Thyroid gland (tissue), 4 donors: ENCODE results near the gene PDS5B. TPM values are rescaled to one million over a fixed set of nuclear protein-coding genes. Genes with fewer than 3 reads are reported as not detected.
A peak's percentile ranks its signal among the peaks of the same experiment; 100 is the strongest.

Experiments
- DNase-seq, 2 donors: peaks; one replicate each; pipeline ENCODE4 v3.0.0-alpha.2; 2019
- H3K27ac ChIP-seq, 3 donors: fragments of 200-600 bp; sonication (generic); 1 replicate in 2 of 3; 2 replicates in 1 of 3; pipeline ENCODE4 v1.5.1; 2016 to 2019; ENCODE audit warnings: mild to moderate bottlenecking in 1 of 3, moderate library complexity in 1 of 3
- H3K27me3 ChIP-seq: fragments of 200-600 bp; sonication (generic); one replicate; pipeline ENCODE4 v1.5.1; 2019
- H3K36me3 ChIP-seq, 2 donors: fragments of 200-600 bp; sonication (generic); one replicate each; pipeline ENCODE4 v1.5.1; 2016 to 2019
- H3K4me1 ChIP-seq, 2 donors: fragments of 200-600 bp; sonication (generic); one replicate each; pipeline ENCODE4 v1.5.1; 2017 to 2019
- H3K4me3 ChIP-seq, 3 donors: fragments of 200-600 bp; sonication (generic); replicated peaks in 1 of 3; 1 replicate in 2 of 3; 2 replicates in 1 of 3; pipeline ENCODE4 v1.5.1; 2016; ENCODE audit warnings: mild to moderate bottlenecking in 1 of 3
- H3K9me3 ChIP-seq: fragments of 200-600 bp; sonication (generic); one replicate; pipeline ENCODE4 v1.5.1; 2017
- POLR2A ChIP-seq, 2 donors: fragments of 450-650 bp; IDR thresholded peaks; one replicate each; pipeline ENCODE4 v1.6.1; 2017; ENCODE audit warnings: antibody characterized with exemption in 2 of 2, mild to moderate bottlenecking in 2 of 2, moderate library complexity in 1 of 2
- WGBS, 2 donors: methylation state at CpG; one replicate each; pipeline ENCODE4 v1.1.5; 2017; 5-methylcytosine and 5-hydroxymethylcytosine counted together
- intact Hi-C: fragments of 100-400 bp; cut with DNase I; formaldehyde crosslinking; loops from one replicate; pipeline ENCODE4 v1.15.1; 2023
- total RNA-seq, 4 donors: library from RNA; depleted of rRNA; stranded (reverse); fragments of >200 nt; gene quantifications; one replicate each; pipeline ENCODE4 v1.2.3, GENCODE V29; 2016
- TF ChIP-seq, protein P1 (sequence below), 6 experiments: fragments of 200-600 bp in 3 of 6; fragments of 450-650 bp in 3 of 6; sonication (generic) in 3 of 6; IDR thresholded peaks; one replicate each; pipeline ENCODE4 v1.5.1; 2016 to 2019; ENCODE audit warnings: antibody characterized with exemption in 6 of 6, mild to moderate bottlenecking in 2 of 6, inconsistent platforms in 1 of 6, moderate library complexity in 1 of 6

PDS5B gene, protein sequence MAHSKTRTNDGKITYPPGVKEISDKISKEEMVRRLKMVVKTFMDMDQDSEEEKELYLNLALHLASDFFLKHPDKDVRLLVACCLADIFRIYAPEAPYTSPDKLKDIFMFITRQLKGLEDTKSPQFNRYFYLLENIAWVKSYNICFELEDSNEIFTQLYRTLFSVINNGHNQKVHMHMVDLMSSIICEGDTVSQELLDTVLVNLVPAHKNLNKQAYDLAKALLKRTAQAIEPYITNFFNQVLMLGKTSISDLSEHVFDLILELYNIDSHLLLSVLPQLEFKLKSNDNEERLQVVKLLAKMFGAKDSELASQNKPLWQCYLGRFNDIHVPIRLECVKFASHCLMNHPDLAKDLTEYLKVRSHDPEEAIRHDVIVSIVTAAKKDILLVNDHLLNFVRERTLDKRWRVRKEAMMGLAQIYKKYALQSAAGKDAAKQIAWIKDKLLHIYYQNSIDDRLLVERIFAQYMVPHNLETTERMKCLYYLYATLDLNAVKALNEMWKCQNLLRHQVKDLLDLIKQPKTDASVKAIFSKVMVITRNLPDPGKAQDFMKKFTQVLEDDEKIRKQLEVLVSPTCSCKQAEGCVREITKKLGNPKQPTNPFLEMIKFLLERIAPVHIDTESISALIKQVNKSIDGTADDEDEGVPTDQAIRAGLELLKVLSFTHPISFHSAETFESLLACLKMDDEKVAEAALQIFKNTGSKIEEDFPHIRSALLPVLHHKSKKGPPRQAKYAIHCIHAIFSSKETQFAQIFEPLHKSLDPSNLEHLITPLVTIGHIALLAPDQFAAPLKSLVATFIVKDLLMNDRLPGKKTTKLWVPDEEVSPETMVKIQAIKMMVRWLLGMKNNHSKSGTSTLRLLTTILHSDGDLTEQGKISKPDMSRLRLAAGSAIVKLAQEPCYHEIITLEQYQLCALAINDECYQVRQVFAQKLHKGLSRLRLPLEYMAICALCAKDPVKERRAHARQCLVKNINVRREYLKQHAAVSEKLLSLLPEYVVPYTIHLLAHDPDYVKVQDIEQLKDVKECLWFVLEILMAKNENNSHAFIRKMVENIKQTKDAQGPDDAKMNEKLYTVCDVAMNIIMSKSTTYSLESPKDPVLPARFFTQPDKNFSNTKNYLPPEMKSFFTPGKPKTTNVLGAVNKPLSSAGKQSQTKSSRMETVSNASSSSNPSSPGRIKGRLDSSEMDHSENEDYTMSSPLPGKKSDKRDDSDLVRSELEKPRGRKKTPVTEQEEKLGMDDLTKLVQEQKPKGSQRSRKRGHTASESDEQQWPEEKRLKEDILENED (N-terminal part only)
- total RNA-seq, result 10 to 100 TPM; 47.9 to 55.1 (median 49.3) TPM

DNA sequence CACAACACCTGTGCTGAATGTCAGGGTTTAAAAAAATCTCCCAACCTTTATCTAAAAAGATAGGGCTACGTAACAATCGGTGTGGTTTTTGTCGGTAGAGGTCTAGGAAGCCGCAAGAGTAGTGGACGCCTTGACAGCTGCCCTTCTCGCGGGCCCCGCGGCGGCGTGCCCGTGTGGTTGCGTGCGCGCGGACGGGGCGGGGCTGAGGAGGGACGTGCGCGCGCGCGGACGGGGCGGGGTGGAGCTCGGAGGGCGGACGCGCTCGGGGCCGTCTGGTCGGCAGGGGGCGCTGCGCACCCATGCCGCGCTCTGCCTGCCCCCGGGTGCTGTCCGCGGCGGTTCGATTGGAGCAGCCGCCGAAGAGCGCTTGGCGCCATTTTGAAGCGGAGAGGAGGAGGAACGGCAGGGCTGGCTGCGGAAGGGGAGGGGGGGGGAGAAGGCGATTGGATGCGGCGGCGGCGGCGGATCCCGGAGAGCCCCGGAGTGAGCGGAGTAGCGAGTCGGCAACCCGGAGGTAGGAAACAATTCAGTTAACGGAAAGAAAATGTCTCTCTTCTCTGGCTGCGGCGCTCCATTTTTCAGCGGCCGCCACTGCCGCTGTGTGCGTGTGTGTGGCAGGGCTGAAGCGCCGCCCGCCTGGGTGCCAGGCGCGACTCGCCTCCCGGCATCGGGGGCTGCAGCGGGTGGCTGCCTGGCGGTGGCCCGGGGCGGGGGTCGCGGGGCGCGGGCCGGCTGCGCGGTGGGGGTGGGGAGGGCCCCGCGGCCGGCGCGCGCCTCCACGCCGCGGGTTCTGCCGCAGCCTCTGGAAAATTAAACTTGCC, at the start of gene PDS5B:
Gene PDS5B (plus strand): TSS at position 373 of the 821 bp plus-strand sequence. CDS start 62,321 bp downstream, outside the sequence.
- DNase-seq, result peak; percentile 93 to 94
- peak within 1 kb of the TSS; percentile 48 to 76 (median 72) for H3K4me3 ChIP-seq
- peak in 1 of 2 donors; percentile 77 for TF ChIP-seq POLR2A (IDR thresholded peaks at IDR 0.05)
- TF ChIP-seq, protein P1, sequence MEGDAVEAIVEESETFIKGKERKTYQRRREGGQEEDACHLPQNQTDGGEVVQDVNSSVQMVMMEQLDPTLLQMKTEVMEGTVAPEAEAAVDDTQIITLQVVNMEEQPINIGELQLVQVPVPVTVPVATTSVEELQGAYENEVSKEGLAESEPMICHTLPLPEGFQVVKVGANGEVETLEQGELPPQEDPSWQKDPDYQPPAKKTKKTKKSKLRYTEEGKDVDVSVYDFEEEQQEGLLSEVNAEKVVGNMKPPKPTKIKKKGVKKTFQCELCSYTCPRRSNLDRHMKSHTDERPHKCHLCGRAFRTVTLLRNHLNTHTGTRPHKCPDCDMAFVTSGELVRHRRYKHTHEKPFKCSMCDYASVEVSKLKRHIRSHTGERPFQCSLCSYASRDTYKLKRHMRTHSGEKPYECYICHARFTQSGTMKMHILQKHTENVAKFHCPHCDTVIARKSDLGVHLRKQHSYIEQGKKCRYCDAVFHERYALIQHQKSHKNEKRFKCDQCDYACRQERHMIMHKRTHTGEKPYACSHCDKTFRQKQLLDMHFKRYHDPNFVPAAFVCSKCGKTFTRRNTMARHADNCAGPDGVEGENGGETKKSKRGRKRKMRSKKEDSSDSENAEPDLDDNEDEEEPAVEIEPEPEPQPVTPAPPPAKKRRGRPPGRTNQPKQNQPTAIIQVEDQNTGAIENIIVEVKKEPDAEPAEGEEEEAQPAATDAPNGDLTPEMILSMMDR (IDR thresholded peaks at IDR 0.05), result peak; percentile 44 to 99 (median 94)
- H3K9me3 ChIP-seq, result no peaks in the 10 kb centered on the region
- 0 to 1% methylated on average over 51 to 64 of the region's 97 CpGs for WGBS, 2 donors
- intact Hi-C loops, result loop anchor here (5.0 kb wide), 2 partner anchors 51 to 956 kb away; no protein-coding TSS in a partner anchor
- H3K27ac ChIP-seq, result peak within 1 kb of the TSS; percentile 79 to 96 (median 91)
- H3K4me1 ChIP-seq, result peaks cover 3 to 5% of the 10 kb centered on the region in 2 donors
- H3K27me3 ChIP-seq, result no peaks in the 10 kb centered on the region
- H3K36me3 ChIP-seq, result no peaks in the 10 kb centered on the region

DNA sequence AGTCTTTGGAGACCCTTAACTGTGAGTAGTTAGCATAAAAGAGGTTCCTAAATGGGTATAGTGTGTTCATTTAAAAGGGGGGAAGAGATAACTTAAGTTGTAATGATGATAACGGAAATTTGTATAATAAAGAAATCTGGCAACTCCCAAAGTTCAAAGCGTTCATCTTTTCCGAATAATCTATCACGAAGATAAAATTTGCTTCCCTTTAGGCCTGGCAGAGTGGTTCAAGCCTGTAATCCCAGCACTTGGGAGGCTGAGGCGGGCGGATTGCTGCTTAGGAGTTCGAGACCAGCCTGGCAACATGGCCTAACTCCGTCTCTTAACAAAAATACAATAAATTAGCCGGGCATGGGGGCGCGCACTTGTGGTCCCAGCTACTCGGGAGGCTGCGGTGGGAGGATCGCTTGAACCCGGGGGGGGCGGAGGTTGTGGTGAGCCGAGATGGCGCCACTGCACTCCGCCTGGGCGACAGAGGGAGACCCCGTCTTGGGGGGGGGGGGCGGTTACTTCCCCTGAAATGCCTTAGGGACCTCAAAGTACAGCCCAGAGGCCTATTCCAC, 48.6 kb upstream of the PDS5B start:
- WGBS, 2 donors, result 31 to 37% methylated on average over 20 to 21 of the region's 22 CpGs
- intact Hi-C loops, result no loop called here
- DNase-seq, result peak; percentile 21 to 23

DNA sequence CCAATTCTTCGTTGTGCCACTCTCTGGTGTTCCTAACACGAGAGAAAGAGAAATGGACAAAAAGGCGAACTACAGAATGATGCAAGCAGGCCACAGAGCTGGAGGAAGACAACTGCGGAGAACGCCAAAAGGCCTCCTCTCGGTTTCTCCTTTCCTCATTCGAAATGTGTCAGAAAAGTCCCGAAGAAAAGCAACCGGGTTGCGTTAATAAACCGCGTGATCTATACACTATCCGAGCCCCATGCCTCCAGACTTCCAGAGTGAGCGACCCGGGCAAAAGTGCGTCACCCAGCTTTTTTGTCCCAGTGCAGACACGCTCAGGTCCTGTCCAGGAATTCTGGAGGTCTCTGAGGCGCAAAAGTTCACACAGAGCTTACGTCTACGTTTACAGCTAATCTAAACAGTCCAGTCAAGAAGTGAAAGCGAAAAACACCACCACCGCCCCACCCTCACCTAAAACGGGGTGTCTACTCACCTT, 48.1 kb upstream of the PDS5B start:
- intact Hi-C loops, result no loop called here
- peak overlapping the region; percentile 21 to 78 (median 67) for H3K4me3 ChIP-seq
- TF ChIP-seq, protein P1 (IDR thresholded peaks at IDR 0.05), result no peak
- TF ChIP-seq POLR2A (IDR thresholded peaks at IDR 0.05), result no peak
- H3K27ac ChIP-seq, result peak overlapping the region; percentile 71 to 98 (median 96)
- peaks cover 0 to 3% of the 10 kb centered on the region in 2 donors for H3K36me3 ChIP-seq
- DNase-seq, result no peak
- peaks cover 32 to 34% of the 10 kb centered on the region in 2 donors for H3K4me1 ChIP-seq
- no peaks in the 10 kb centered on the region for H3K9me3 ChIP-seq
- 1 to 2% methylated on average over 23 of the region's 23 CpGs for WGBS, 2 donors
- no peaks in the 10 kb centered on the region for H3K27me3 ChIP-seq

More for the DNA sequence above, 48.6 kb upstream of the PDS5B start:
- H3K9me3 ChIP-seq, result no peaks in the 10 kb centered on the region
- peak overlapping the region; percentile 71 to 98 (median 96) for H3K27ac ChIP-seq
- peaks cover 0 to 3% of the 10 kb centered on the region in 2 donors for H3K36me3 ChIP-seq
- no peaks in the 10 kb centered on the region for H3K27me3 ChIP-seq
- H3K4me1 ChIP-seq, result peaks cover 32 to 34% of the 10 kb centered on the region in 2 donors
- TF ChIP-seq, protein P1 (IDR thresholded peaks at IDR 0.05), result no peak
- no peak for TF ChIP-seq POLR2A (IDR thresholded peaks at IDR 0.05)
- peak overlapping the region; percentile 21 to 78 (median 67) for H3K4me3 ChIP-seq
